ENCODE data around the gene NREP. TPM values are rescaled to one million over a fixed set of nuclear protein-coding genes. Genes with fewer than 3 reads are reported as not detected.

Gene NREP
- total RNA-seq, 1 experiment from 2014 or later: 160 TPM

GRCh38 chr5:111779260-111779921, 22.4 kb upstream of the NREP start:
- no peak overlapping the region for H3K27ac Mint-ChIP-seq
- CTCF ChIA-PET: no interaction called here
- DNase-seq (ENCODE audit: low spot score) (no peak), ATAC-seq (no peak)
- no peak for TF ChIP-seq SOX15 (CRISPR knock-in tag; IDR thresholded peaks at IDR 0.05)
- no peak for TF ChIP-seq JAZF1 (CRISPR knock-in tag; IDR thresholded peaks at IDR 0.05)
- TF ChIP-seq, protein P1, sequence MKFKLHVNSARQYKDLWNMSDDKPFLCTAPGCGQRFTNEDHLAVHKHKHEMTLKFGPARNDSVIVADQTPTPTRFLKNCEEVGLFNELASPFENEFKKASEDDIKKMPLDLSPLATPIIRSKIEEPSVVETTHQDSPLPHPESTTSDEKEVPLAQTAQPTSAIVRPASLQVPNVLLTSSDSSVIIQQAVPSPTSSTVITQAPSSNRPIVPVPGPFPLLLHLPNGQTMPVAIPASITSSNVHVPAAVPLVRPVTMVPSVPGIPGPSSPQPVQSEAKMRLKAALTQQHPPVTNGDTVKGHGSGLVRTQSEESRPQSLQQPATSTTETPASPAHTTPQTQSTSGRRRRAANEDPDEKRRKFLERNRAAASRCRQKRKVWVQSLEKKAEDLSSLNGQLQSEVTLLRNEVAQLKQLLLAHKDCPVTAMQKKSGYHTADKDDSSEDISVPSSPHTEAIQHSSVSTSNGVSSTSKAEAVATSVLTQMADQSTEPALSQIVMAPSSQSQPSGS (CRISPR knock-in tag; IDR thresholded peaks at IDR 0.05; ENCODE audit: borderline replicate concordance, low read depth): no peak
- no peak for TF ChIP-seq GABPB1 (CRISPR knock-in tag; IDR thresholded peaks at IDR 0.05)
- TF ChIP-seq USF1 (CRISPR knock-in tag; IDR thresholded peaks at IDR 0.05): no peak
- no peaks in the 10 kb centered on the region for H3K36me3 Mint-ChIP-seq
- POLR2A ChIA-PET: no interaction called here
- H3K4me3 Mint-ChIP-seq: no peak overlapping the region
- no peaks in the 10 kb centered on the region for H3K9me3 Mint-ChIP-seq
- H3K4me1 Mint-ChIP-seq: peaks cover 23% of the 10 kb centered on the region
- H3K27me3 Mint-ChIP-seq (ENCODE audit: low read depth): no peaks in the 10 kb centered on the region

- no peak overlapping the region for H3K27ac Mint-ChIP-seq
- no peaks in the 10 kb centered on the region for H3K27me3 Mint-ChIP-seq (ENCODE audit: low read depth)
- DNase-seq (ENCODE audit: low spot score): no peak
- no peaks in the 10 kb centered on the region for H3K9me3 Mint-ChIP-seq
- ATAC-seq: no peak
- H3K4me3 Mint-ChIP-seq: no peak overlapping the region
- peaks cover 24% of the 10 kb centered on the region for H3K4me1 Mint-ChIP-seq
- no peaks in the 10 kb centered on the region for H3K36me3 Mint-ChIP-seq
- ChIA-PET POLR2A (no interaction called here), CTCF (interaction anchor here (0.6 kb wide), 1 partner anchor 18 kb away, joined by 3 read pairs; no protein-coding TSS in a partner anchor)
- TF ChIP-seq CDX4 (CRISPR knock-in tag; IDR thresholded peaks at IDR 0.05; ENCODE audit: borderline replicate concordance): no peak
- no peak for TF ChIP-seq ZNF317 (CRISPR knock-in tag; IDR thresholded peaks at IDR 0.05; ENCODE audit: borderline replicate concordance, low read depth)
- no peak for TF ChIP-seq SP1 (CRISPR knock-in tag; conservative IDR thresholded peaks at IDR 0.05)
- TF ChIP-seq, protein P2, sequence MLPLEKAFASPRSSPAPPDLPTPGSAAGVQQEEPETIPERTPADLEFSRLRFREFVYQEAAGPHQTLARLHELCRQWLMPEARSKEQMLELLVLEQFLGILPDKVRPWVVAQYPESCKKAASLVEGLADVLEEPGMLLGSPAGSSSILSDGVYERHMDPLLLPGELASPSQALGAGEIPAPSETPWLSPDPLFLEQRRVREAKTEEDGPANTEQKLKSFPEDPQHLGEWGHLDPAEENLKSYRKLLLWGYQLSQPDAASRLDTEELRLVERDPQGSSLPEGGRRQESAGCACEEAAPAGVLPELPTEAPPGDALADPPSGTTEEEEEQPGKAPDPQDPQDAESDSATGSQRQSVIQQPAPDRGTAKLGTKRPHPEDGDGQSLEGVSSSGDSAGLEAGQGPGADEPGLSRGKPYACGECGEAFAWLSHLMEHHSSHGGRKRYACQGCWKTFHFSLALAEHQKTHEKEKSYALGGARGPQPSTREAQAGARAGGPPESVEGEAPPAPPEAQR (CRISPR knock-in tag; IDR thresholded peaks at IDR 0.05): no peak
- no peak for TF ChIP-seq ZNF396 (CRISPR knock-in tag; IDR thresholded peaks at IDR 0.05; ENCODE audit: borderline replicate concordance)
- TF ChIP-seq ZNF425 (CRISPR knock-in tag; conservative IDR thresholded peaks at IDR 0.05): no peak
- TF ChIP-seq GTF2I (CRISPR knock-in tag; conservative IDR thresholded peaks at IDR 0.05): no peak
- TF ChIP-seq, protein P3, sequence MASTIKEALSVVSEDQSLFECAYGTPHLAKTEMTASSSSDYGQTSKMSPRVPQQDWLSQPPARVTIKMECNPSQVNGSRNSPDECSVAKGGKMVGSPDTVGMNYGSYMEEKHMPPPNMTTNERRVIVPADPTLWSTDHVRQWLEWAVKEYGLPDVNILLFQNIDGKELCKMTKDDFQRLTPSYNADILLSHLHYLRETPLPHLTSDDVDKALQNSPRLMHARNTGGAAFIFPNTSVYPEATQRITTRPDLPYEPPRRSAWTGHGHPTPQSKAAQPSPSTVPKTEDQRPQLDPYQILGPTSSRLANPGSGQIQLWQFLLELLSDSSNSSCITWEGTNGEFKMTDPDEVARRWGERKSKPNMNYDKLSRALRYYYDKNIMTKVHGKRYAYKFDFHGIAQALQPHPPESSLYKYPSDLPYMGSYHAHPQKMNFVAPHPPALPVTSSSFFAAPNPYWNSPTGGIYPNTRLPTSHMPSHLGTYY (CRISPR knock-in tag; IDR thresholded peaks at IDR 0.05): no peak
- no peak for TF ChIP-seq USF1 (CRISPR knock-in tag; IDR thresholded peaks at IDR 0.05)
- no peak for TF ChIP-seq HMGA2 (CRISPR knock-in tag; IDR thresholded peaks at IDR 0.05)
- no peak for TF ChIP-seq E2F5 (CRISPR knock-in tag; IDR thresholded peaks at IDR 0.05)
- TF ChIP-seq GABPB1 (CRISPR knock-in tag; IDR thresholded peaks at IDR 0.05): no peak
- no peak for TF ChIP-seq ZNF121 (CRISPR knock-in tag; IDR thresholded peaks at IDR 0.05)
These were observed 20.2 kb upstream of the NREP start for GRCh38 chr5:111776913-111777781.

All from WTC11 (cell line).